Uterus (tissue), 4 donors: ENCODE data around the gene VPS72. TPM values are rescaled to one million over a fixed set of nuclear protein-coding genes. Genes with fewer than 3 reads are reported as not detected.
A peak's percentile ranks its signal among the peaks of the same experiment; 100 is the strongest.

Experiments used
- DNase-seq, 2 donors: peaks; one replicate each; pipeline ENCODE4 v3.0.0-alpha.2; 2019 to 2020
- H3K27ac ChIP-seq, 2 donors: fragments of 200-600 bp; sonication (generic); 1 replicate in 1 of 2; 2 replicates in 1 of 2; pipeline ENCODE4 v1.5.1; 2016 to 2018
- H3K27me3 ChIP-seq, 2 donors: fragments of 200-600 bp; sonication (generic); one replicate each; pipeline ENCODE4 v1.5.1; 2018 to 2019; ENCODE audit warnings: control low read depth in 1 of 2
- H3K36me3 ChIP-seq, 2 donors: fragments of 200-600 bp; sonication (generic); one replicate each; pipeline ENCODE4 v1.5.1; 2019; ENCODE audit warnings: control low read depth in 1 of 2
- H3K4me1 ChIP-seq, 2 donors: fragments of 200-600 bp; sonication (generic); one replicate each; pipeline ENCODE4 v1.5.1; 2018 to 2019; ENCODE audit warnings: control low read depth in 1 of 2
- H3K4me3 ChIP-seq, 2 donors: fragments of 200-600 bp; sonication (generic); 1 replicate in 1 of 2; 2 replicates in 1 of 2; pipeline ENCODE4 v1.5.1; 2018 to 2019; ENCODE audit warnings: mild to moderate bottlenecking in 1 of 2
- H3K9me3 ChIP-seq, 2 donors: fragments of 200-600 bp; sonication (generic); one replicate each; pipeline ENCODE4 v1.5.1; 2019; ENCODE audit warnings: control low read depth in 1 of 2
- CTCF ChIP-seq, 4 experiments: fragments of 200-600 bp in 2 of 4; fragments of 450-650 bp in 2 of 4; sonication (generic) in 2 of 4; IDR thresholded peaks; one replicate each; pipeline ENCODE4 v1.5.1; 2016 to 2019; ENCODE audit warnings: antibody characterized with exemption in 4 of 4, mild to moderate bottlenecking in 2 of 4, moderate library complexity in 1 of 4
- POLR2A ChIP-seq, 2 donors: fragments of 450-650 bp; IDR thresholded peaks; one replicate each; pipeline ENCODE4 v1.6.1; 2016; ENCODE audit warnings: antibody characterized with exemption in 2 of 2, mild to moderate bottlenecking in 1 of 2, moderate library complexity in 1 of 2
- intact Hi-C: fragments of 100-400 bp; cut with DNase I; formaldehyde crosslinking; loops from one replicate; pipeline ENCODE4 v1.15.1; 2023; ENCODE audit warnings: low total_unique reads
- total RNA-seq, 4 donors: library from RNA; depleted of rRNA in 3 of 4; stranded (reverse); fragments of >200 nt in 3 of 4; gene quantifications; one replicate each; pipeline versions ENCODE4 v1.1.0 to v1.2.4, GENCODE V29; 2014 to 2023
- donor health status: DM: yes; HTN: yes; CAD: no.

VPS72 gene
- total RNA-seq, 4 donors from 2014 or later, result 22.3 to 53.5 (median 32.7) TPM

GRCh38 chr1:151144474-151145303 is 45.3 kb downstream of the VPS72 start:
- DNase-seq, result no peak
- intact Hi-C loops, result no loop called here
- H3K27ac ChIP-seq, result peak overlapping the region; percentile 89

GRCh38 chr1:151143986-151144385 is 46.0 kb downstream of the VPS72 start:
- Histone ChIP-seq H3K4me1 (peaks cover 5 to 12% of the 10 kb centered on the region in 2 donors), H3K36me3 (no peaks in the 10 kb centered on the region), H3K27ac (peak overlapping the region; percentile 89), H3K9me3 (no peaks in the 10 kb centered on the region), H3K27me3 (no peaks in the 10 kb centered on the region), H3K4me3 (no peak overlapping the region)
- intact Hi-C loops, result no loop called here
- no peak for TF ChIP-seq CTCF (IDR thresholded peaks at IDR 0.05)
- no peak for TF ChIP-seq POLR2A (IDR thresholded peaks at IDR 0.05)
- no peak for DNase-seq

More at GRCh38 chr1:151144474-151145303, 45.3 kb downstream of the VPS72 start:
- no peaks in the 10 kb centered on the region for H3K9me3 ChIP-seq
- TF ChIP-seq POLR2A (IDR thresholded peaks at IDR 0.05), result no peak
- TF ChIP-seq CTCF (IDR thresholded peaks at IDR 0.05), result no peak
- no peaks in the 10 kb centered on the region for H3K36me3 ChIP-seq
- H3K27me3 ChIP-seq, result no peaks in the 10 kb centered on the region
- peak overlapping the region; percentile 93 to 98 for H3K4me3 ChIP-seq
- H3K4me1 ChIP-seq, result peaks cover 5 to 12% of the 10 kb centered on the region in 2 donors

- no peaks in the 10 kb centered on the region for H3K36me3 ChIP-seq
- no peak for DNase-seq
- H3K4me1 ChIP-seq, result peaks cover 5 to 12% of the 10 kb centered on the region in 2 donors
- H3K9me3 ChIP-seq, result no peaks in the 10 kb centered on the region
- H3K27ac ChIP-seq, result peak overlapping the region; percentile 89
- H3K4me3 ChIP-seq, result no peak overlapping the region
- no peaks in the 10 kb centered on the region for H3K27me3 ChIP-seq
- TF ChIP-seq POLR2A (IDR thresholded peaks at IDR 0.05), result no peak
- no peak for TF ChIP-seq CTCF (IDR thresholded peaks at IDR 0.05)
- intact Hi-C loops, result no loop called here
Observed at GRCh38 chr1:151143057-151143435, 47.0 kb downstream of the VPS72 start.

- Histone ChIP-seq H3K4me1 (peaks cover 5 to 12% of the 10 kb centered on the region in 2 donors), H3K27me3 (no peaks in the 10 kb centered on the region), H3K9me3 (no peaks in the 10 kb centered on the region), H3K4me3 (no peak overlapping the region), H3K27ac (peak overlapping the region in 1 of 2 donors; percentile 89), H3K36me3 (no peaks in the 10 kb centered on the region)
- intact Hi-C loops, result no loop called here
- TF ChIP-seq POLR2A (IDR thresholded peaks at IDR 0.05) (no peak), CTCF (IDR thresholded peaks at IDR 0.05) (no peak)
- DNase-seq, result no peak
Observed at GRCh38 chr1:151142411-151143056, 47.5 kb downstream of the VPS72 start.

GRCh38 chr1:151137789-151138188 is 52.2 kb downstream of the VPS72 start:
- Histone ChIP-seq H3K36me3 (no peaks in the 10 kb centered on the region), H3K27ac (no peak overlapping the region), H3K4me3 (no peak overlapping the region), H3K4me1 (peaks cover 0 to 5% of the 10 kb centered on the region in 2 donors), H3K27me3 (no peaks in the 10 kb centered on the region), H3K9me3 (no peaks in the 10 kb centered on the region)
- no peak for DNase-seq
- no peak for TF ChIP-seq POLR2A (IDR thresholded peaks at IDR 0.05)
- TF ChIP-seq CTCF (IDR thresholded peaks at IDR 0.05), result no peak
- intact Hi-C loops, result no loop called here
